SK-N-SH treated with all-trans-retinoic acid at 6 μM for 48 hours (cell line): ENCODE data around the gene KRT16.

Experiments used
- ARNTL ChIP-seq: fragments of 450-650 bp; formaldehyde crosslinking; IDR thresholded peaks from 2 replicates; pipeline ENCODE4 v1.5.0; 2020; ENCODE audit warnings: low read depth, mild to moderate bottlenecking, moderate library complexity, borderline replicate concordance
- CSDC2 ChIP-seq: fragments of 250-450 bp; sonication (Bioruptor Pico); IDR thresholded peaks from 2 replicates; pipeline ENCODE4 v1.5.0; 2020; ENCODE audit warnings: mild to moderate bottlenecking, moderate library complexity
- GLIS3 ChIP-seq: fragments of 250-450 bp; sonication (Bioruptor Pico); IDR thresholded peaks from 2 replicates; pipeline ENCODE4 v1.5.0; 2020; ENCODE audit warnings: mild to moderate bottlenecking, moderate library complexity
- OSR1 ChIP-seq: fragments of 250-450 bp; sonication (Bioruptor Pico); IDR thresholded peaks from 2 replicates; pipeline ENCODE4 v1.8.0; 2022; ENCODE audit warnings: moderate library complexity, mild to moderate bottlenecking, inconsistent platforms
- TF ChIP-seq, protein P1 (sequence below): fragments of 250-450 bp; sonication (Bioruptor Pico); IDR thresholded peaks from 2 replicates; pipeline ENCODE4 v1.8.0; 2020; ENCODE audit warnings: mild to moderate bottlenecking, moderate library complexity, borderline replicate concordance
- TF ChIP-seq, protein P2 (sequence below): fragments of 250-450 bp; sonication (Bioruptor Pico); IDR thresholded peaks from 2 replicates; pipeline ENCODE4 v1.5.0; 2020; ENCODE audit warnings: mild to moderate bottlenecking, moderate library complexity

DNA sequence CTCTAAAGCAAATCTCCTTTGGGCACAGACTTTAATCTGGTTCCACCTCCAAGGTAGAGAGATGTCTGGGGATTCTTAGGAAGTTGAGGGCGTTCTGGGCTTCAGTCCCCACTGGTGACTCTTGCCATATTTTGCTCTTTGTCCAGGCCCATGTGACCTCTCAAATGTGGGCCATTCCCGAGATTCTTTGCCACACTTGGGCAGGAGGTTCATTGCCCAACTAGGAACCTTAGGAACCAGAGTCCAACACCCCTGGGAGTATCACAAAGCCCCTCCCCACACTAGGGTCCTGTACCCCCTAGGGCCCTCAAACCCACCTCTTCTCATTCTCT is 32.4 kb downstream of the KRT16 start:
- TF ChIP-seq, protein P1, sequence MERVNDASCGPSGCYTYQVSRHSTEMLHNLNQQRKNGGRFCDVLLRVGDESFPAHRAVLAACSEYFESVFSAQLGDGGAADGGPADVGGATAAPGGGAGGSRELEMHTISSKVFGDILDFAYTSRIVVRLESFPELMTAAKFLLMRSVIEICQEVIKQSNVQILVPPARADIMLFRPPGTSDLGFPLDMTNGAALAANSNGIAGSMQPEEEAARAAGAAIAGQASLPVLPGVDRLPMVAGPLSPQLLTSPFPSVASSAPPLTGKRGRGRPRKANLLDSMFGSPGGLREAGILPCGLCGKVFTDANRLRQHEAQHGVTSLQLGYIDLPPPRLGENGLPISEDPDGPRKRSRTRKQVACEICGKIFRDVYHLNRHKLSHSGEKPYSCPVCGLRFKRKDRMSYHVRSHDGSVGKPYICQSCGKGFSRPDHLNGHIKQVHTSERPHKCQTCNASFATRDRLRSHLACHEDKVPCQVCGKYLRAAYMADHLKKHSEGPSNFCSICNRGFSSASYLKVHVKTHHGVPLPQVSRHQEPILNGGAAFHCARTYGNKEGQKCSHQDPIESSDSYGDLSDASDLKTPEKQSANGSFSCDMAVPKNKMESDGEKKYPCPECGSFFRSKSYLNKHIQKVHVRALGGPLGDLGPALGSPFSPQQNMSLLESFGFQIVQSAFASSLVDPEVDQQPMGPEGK (CRISPR knock-in tag): no peak
- TF ChIP-seq ARNTL (CRISPR knock-in tag) (no peak), CSDC2 (CRISPR knock-in tag) (no peak), OSR1 (CRISPR knock-in tag) (no peak), GLIS3 (CRISPR knock-in tag) (no peak)
- TF ChIP-seq, protein P2, sequence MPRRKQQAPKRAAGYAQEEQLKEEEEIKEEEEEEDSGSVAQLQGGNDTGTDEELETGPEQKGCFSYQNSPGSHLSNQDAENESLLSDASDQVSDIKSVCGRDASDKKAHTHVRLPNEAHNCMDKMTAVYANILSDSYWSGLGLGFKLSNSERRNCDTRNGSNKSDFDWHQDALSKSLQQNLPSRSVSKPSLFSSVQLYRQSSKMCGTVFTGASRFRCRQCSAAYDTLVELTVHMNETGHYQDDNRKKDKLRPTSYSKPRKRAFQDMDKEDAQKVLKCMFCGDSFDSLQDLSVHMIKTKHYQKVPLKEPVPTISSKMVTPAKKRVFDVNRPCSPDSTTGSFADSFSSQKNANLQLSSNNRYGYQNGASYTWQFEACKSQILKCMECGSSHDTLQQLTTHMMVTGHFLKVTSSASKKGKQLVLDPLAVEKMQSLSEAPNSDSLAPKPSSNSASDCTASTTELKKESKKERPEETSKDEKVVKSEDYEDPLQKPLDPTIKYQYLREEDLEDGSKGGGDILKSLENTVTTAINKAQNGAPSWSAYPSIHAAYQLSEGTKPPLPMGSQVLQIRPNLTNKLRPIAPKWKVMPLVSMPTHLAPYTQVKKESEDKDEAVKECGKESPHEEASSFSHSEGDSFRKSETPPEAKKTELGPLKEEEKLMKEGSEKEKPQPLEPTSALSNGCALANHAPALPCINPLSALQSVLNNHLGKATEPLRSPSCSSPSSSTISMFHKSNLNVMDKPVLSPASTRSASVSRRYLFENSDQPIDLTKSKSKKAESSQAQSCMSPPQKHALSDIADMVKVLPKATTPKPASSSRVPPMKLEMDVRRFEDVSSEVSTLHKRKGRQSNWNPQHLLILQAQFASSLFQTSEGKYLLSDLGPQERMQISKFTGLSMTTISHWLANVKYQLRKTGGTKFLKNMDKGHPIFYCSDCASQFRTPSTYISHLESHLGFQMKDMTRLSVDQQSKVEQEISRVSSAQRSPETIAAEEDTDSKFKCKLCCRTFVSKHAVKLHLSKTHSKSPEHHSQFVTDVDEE (CRISPR knock-in tag): no peak
